ENCODE data around the gene DPP6.
"Not testable (repeated sequence)": the region's sequence is repeated elsewhere in the genome, so short reads cannot be mapped to it uniquely, and the experiment has no call there.

DPP6 gene

DNA sequence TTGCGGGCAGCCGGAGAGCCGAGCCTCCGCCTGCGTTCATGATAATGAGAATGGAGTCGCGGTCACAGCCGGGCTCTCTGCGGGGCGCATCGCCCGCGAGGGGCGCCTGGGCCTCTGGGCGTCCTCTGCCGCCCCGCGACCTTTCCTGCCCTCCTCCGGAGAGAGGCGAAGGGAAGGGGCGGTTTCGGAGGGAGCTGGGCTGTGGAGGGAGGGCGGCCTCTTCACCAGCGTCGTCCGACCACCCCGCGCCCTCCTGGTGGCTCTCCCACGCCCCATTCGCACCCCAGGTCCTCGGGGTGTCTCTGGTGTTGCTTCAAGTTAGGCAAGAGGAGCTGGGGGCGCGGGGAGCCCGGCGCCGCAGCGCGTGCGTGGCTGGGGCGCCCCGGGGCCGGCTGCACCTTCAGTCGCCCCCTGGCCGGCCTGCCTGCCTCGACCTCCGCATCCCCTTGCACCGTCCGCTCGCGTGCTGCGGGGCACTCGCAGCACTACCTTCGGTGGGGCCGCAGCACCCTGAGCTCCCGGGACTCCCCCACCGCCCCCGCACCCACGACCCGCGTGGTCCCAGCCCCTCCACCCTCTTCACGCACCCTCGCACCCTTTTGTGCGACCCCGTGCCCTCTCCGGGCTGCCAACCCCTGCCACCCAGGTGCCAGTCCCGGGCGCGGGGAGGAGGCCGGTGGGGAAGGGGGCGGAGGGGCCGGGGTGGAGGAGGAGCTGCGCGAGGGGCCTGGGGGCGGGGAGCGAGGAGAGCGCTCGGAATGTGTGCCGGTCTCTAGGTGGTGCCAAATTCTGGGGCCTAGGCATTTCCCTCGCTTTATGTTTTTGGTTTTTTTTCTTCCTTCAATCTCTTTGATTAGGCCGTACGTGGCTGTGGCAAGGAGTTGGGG lies at the start of gene DPP6:
TSS of gene DPP6 (plus strand) at position 756 of the 887 bp plus-strand sequence.
- not testable (repeated sequence) for H3K27me3 ChIP-seq (ENCODE audit: insufficient read depth, low read depth); H2AFZ ChIP-seq (ENCODE audit: low read depth); H3K9ac ChIP-seq; H3K4me1 ChIP-seq (ENCODE audit: low read depth, poor library complexity, severe bottlenecking); H3K4me2 ChIP-seq; H3K79me2 ChIP-seq (ENCODE audit: insufficient read depth, low read depth); H3K27ac ChIP-seq; H4K20me1 ChIP-seq (ENCODE audit: insufficient read depth); H3K36me3 ChIP-seq (ENCODE audit: insufficient read depth); H3K4me3 ChIP-seq (IDR thresholded peaks at IDR 0.05; ENCODE audit: insufficient read depth, low read depth, low read length)

DNA sequence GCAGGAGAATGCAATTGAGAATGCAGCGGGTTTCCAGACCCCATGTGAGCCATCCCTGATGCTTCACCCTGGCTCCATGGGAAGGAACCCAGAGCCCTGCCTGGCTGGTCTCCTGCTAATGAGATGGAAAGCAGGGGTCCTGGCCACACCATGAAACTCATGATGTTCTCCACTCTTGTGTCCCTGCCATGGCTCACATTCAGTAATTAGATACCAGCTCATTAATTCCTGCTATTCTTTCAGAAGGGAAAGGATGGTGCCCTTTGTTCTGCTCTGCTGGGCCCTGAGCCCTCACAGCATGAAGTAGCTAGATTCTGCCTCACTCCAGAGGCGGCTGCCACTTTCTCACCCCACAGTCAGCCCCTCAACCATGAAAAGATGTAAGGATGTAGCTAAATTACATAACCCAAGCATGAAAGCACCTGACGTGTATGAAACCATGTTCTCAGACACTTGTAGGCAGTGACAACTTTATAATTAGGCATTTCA lies 42.7 kb upstream of the DPP6 start:
- H3K4me2 ChIP-seq; H3K36me3 ChIP-seq (ENCODE audit: insufficient read depth); H3K4me3 ChIP-seq (IDR thresholded peaks at IDR 0.05; ENCODE audit: insufficient read depth, low read depth, low read length); H3K27ac ChIP-seq; H2AFZ ChIP-seq (ENCODE audit: low read depth); H3K79me2 ChIP-seq (ENCODE audit: insufficient read depth, low read depth); H4K20me1 ChIP-seq (ENCODE audit: insufficient read depth); H3K27me3 ChIP-seq (ENCODE audit: insufficient read depth, low read depth); H3K9ac ChIP-seq; H3K4me1 ChIP-seq (ENCODE audit: low read depth, poor library complexity, severe bottlenecking): not testable (repeated sequence)

DNA sequence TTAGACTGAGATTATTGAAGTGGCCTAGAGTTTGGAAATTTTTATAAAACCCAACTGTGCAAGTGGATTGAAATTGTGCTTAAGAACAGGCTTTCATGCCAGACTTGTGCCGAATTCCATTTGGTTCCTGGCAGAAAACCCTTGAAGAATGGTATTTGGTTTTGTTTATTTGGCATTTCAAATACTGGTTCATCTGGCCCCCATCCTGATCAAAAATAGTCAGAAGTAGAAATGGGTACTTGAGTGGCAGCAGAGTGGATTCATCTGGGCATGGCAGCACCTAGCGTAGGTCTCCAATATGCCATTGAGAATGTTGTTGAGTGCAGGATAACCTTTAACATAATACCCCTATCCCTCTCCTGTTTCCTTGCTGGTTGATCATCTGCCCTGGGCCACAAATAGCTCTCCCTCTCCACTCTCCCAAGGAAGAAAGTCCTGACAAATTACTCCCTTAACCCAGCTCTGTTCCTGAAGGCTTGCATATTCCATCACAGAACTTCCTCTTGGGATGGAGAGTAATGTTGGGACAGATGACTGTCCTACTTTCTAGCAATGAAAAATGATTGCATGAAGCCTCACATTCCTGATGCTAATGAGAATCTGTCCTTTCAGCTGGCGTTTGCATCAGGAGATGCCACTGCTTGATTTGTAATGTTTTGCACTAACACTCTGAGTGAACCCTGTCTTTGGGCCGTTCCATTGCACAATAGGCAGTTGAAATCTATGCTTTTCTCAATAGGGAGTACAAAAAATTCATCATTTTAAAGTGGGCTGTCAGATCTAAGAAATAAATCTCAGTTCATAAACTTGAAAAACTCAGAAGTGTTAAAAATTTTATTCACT lies 41.3 kb upstream of the DPP6 start:
- not testable (repeated sequence) for H3K4me2 ChIP-seq; H4K20me1 ChIP-seq (ENCODE audit: insufficient read depth); H3K27me3 ChIP-seq (ENCODE audit: insufficient read depth, low read depth); H3K9ac ChIP-seq; H3K27ac ChIP-seq; H2AFZ ChIP-seq (ENCODE audit: low read depth); H3K36me3 ChIP-seq (ENCODE audit: insufficient read depth); H3K4me3 ChIP-seq (IDR thresholded peaks at IDR 0.05; ENCODE audit: insufficient read depth, low read depth, low read length); H3K79me2 ChIP-seq (ENCODE audit: insufficient read depth, low read depth); H3K4me1 ChIP-seq (ENCODE audit: low read depth, poor library complexity, severe bottlenecking)

DNA sequence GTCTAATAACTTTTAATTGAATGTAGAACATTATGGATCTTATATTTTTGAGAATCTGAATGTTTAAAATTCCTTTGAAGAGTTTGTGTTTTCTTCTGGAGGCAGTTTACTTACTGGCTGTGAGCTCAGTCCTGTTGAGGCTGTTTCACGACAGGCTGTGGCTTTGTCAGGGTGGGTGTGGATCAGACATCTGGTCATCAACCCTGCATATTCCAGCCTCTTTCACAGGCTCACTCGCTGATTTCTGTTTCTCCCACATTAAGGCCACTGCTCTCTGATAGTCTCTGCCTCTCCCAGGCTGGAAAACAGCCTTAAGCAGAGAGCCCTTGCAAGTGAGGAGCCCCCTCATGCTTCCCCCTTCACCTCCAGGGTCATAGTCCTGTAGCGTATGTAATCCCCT lies 39.4 kb upstream of the DPP6 start:
- H3K4me2 ChIP-seq; H3K4me3 ChIP-seq (IDR thresholded peaks at IDR 0.05; ENCODE audit: insufficient read depth, low read depth, low read length); H3K36me3 ChIP-seq (ENCODE audit: insufficient read depth); H3K27ac ChIP-seq; H3K4me1 ChIP-seq (ENCODE audit: low read depth, poor library complexity, severe bottlenecking); H3K9ac ChIP-seq; H3K27me3 ChIP-seq (ENCODE audit: insufficient read depth, low read depth); H3K79me2 ChIP-seq (ENCODE audit: insufficient read depth, low read depth); H2AFZ ChIP-seq (ENCODE audit: low read depth); H4K20me1 ChIP-seq (ENCODE audit: insufficient read depth): not testable (repeated sequence)

DNA sequence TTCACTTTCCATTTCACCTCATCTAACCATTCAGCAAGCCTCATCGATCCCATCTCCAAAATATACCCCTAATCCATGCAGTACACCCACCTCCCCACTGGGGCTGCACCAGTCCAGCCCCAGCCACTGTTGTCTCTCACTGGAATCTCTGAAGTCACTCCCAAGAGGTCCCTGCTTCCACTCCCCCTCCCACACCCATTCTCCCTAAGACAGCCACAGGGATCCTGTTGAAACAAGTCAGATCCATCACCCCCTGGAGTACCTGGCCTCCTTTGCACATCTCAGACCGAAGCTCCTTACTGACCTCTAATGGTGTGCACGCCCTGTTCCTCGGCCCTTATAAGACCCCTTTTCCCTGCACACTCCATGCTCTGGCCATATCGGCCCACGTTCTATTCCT lies 36.6 kb upstream of the DPP6 start:
- H3K79me2 ChIP-seq (ENCODE audit: insufficient read depth, low read depth); H2AFZ ChIP-seq (ENCODE audit: low read depth); H3K36me3 ChIP-seq (ENCODE audit: insufficient read depth); H3K4me3 ChIP-seq (IDR thresholded peaks at IDR 0.05; ENCODE audit: insufficient read depth, low read depth, low read length); H3K4me2 ChIP-seq; H4K20me1 ChIP-seq (ENCODE audit: insufficient read depth); H3K27me3 ChIP-seq (ENCODE audit: insufficient read depth, low read depth); H3K9ac ChIP-seq; H3K27ac ChIP-seq; H3K4me1 ChIP-seq (ENCODE audit: low read depth, poor library complexity, severe bottlenecking): not testable (repeated sequence)

DNA sequence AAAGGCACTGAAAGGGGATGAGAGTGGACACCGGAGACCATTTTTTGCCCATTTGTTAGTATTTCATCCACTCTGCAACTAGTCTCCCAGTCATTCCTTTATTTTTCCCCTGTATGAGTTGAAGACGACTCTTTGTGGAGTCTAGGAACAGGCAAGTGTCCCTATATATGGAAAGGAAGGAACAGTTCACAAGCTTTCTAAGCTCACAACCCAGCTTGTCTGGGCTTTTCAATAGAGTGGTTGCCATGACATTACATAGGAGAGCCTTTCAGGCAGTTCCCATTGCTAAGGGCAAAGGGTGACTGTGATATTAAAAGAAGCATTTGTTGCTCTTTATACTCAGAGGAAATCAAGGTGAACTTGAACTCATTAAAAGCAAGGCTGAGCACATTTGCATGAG lies 33.8 kb upstream of the DPP6 start:
- not testable (repeated sequence) for H3K27ac ChIP-seq; H3K4me2 ChIP-seq; H3K9ac ChIP-seq; H3K79me2 ChIP-seq (ENCODE audit: insufficient read depth, low read depth); H3K36me3 ChIP-seq (ENCODE audit: insufficient read depth); H3K4me1 ChIP-seq (ENCODE audit: low read depth, poor library complexity, severe bottlenecking); H4K20me1 ChIP-seq (ENCODE audit: insufficient read depth); H3K27me3 ChIP-seq (ENCODE audit: insufficient read depth, low read depth); H3K4me3 ChIP-seq (IDR thresholded peaks at IDR 0.05; ENCODE audit: insufficient read depth, low read depth, low read length); H2AFZ ChIP-seq (ENCODE audit: low read depth)

DNA sequence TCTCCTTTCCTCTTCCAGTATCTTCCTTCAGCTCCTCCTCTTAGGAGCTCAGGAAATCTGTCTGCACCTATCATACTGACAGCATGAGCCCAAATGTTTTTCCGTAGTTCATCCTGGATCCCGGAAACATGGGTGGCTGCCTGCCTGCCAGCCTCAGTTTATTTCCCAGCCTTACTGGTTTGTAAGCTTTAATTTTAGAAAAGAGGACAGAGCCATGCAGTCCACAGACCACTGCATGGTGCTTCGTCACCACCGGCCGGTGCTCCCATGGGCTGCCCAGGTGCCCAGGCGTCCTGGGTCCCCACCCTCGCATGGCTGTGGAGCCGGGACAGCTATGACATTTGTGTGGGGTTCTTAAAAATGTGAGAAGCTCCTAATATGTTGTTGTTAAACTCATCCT lies 24.4 kb upstream of the DPP6 start:
- not testable (repeated sequence) for H3K4me3 ChIP-seq (IDR thresholded peaks at IDR 0.05; ENCODE audit: insufficient read depth, low read depth, low read length); H3K27me3 ChIP-seq (ENCODE audit: insufficient read depth, low read depth); H3K36me3 ChIP-seq (ENCODE audit: insufficient read depth); H3K4me2 ChIP-seq; H3K4me1 ChIP-seq (ENCODE audit: low read depth, poor library complexity, severe bottlenecking); H4K20me1 ChIP-seq (ENCODE audit: insufficient read depth); H2AFZ ChIP-seq (ENCODE audit: low read depth); H3K9ac ChIP-seq; H3K79me2 ChIP-seq (ENCODE audit: insufficient read depth, low read depth); H3K27ac ChIP-seq

DNA sequence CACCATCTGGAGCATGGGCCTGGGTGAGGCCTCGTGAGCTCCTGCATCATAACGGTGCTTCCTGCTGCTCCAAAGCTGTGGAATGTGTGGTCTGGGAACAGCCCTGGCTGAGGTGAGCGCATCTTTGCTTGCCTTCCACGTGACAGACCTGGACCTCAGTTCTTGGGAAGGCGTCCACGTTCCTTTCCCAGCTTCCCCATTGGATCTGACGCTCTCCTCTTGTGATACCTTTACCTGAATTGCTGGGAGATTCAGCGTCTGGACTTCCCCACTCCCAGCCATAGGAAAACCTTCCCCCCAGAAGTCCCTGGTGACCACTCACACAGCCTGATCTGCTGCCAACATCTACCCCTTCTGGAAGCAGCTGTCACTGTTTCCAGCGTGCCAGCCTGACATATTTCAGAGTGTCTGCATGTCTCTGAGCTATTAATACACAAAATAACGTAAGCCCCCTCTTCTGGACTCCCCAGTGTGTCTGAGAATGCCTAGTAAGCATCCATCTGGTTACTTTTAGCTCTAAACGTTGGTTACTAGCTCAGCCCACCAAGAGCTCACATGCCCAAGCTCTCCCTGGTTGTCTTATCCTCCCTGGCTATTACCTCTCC lies 21.6 kb upstream of the DPP6 start:
- H2AFZ ChIP-seq (ENCODE audit: low read depth); H3K4me2 ChIP-seq; H3K9ac ChIP-seq; H3K4me3 ChIP-seq (IDR thresholded peaks at IDR 0.05; ENCODE audit: insufficient read depth, low read depth, low read length); H3K27ac ChIP-seq; H3K4me1 ChIP-seq (ENCODE audit: low read depth, poor library complexity, severe bottlenecking); H3K79me2 ChIP-seq (ENCODE audit: insufficient read depth, low read depth); H4K20me1 ChIP-seq (ENCODE audit: insufficient read depth); H3K27me3 ChIP-seq (ENCODE audit: insufficient read depth, low read depth); H3K36me3 ChIP-seq (ENCODE audit: insufficient read depth): not testable (repeated sequence)
